GM18870 (cell line): ENCODE data around the gene URI1.
A peak's percentile ranks its signal among the peaks of the same experiment; 100 is the strongest.
"Not testable (repeated sequence)": the region's sequence is repeated elsewhere in the genome, so short reads cannot be mapped to it uniquely, and the experiment has no call there.

Experiments used
- ATAC-seq: cut with Tn5 transposase; IDR thresholded peaks from one replicate; pipeline ENCODE4 v1.9.1; 2021; ENCODE audit warnings: moderate library complexity; ENCODE audit not compliant: unreplicated experiment

Gene URI1

GRCh38 chr19:29942404-29943261 is 594 bp downstream of the URI1 start:
- peak; percentile 57 for ATAC-seq

GRCh38 chr19:29943615-29944014 is 1.6 kb downstream of the URI1 start:
- no peak for ATAC-seq

- no peak for ATAC-seq
Observed at GRCh38 chr19:29944390-29945012, 2.5 kb downstream of the URI1 start.

- no peak for ATAC-seq
Observed at GRCh38 chr19:29945017-29945416, 3.0 kb downstream of the URI1 start.

GRCh38 chr19:29945433-29945832 is 3.4 kb downstream of the URI1 start:
- no peak for ATAC-seq

- ATAC-seq: no peak
Observed at GRCh38 chr19:29946645-29947044, 4.6 kb downstream of the URI1 start.

- no peak for ATAC-seq
Observed at GRCh38 chr19:29947871-29948270, 5.8 kb downstream of the URI1 start.

- not testable (repeated sequence) for ATAC-seq
Observed at GRCh38 chr19:29948759-29949470, 6.9 kb downstream of the URI1 start.

- no peak for ATAC-seq
Observed at GRCh38 chr19:29952177-29952576, 10.1 kb downstream of the URI1 start.

GRCh38 chr19:29952646-29953045 is 10.6 kb downstream of the URI1 start:
- ATAC-seq: no peak

GRCh38 chr19:29953352-29954247 is 11.6 kb downstream of the URI1 start:
- ATAC-seq: no peak

GRCh38 chr19:29956855-29957254 is 14.8 kb downstream of the URI1 start:
- no peak for ATAC-seq

GRCh38 chr19:29961311-29961710 is 19.3 kb downstream of the URI1 start:
- ATAC-seq: no peak

GRCh38 chr19:29962793-29963192 is 20.8 kb downstream of the URI1 start:
- ATAC-seq: no peak

GRCh38 chr19:29963576-29963975 is 21.5 kb downstream of the URI1 start:
- no peak for ATAC-seq

- ATAC-seq: no peak
Observed at GRCh38 chr19:29964171-29964570, 22.1 kb downstream of the URI1 start.

- ATAC-seq: no peak
Observed at GRCh38 chr19:29965492-29965891, 23.5 kb downstream of the URI1 start.

GRCh38 chr19:29966142-29966541 is 24.1 kb downstream of the URI1 start:
- not testable (repeated sequence) for ATAC-seq

- no peak for ATAC-seq
Observed at GRCh38 chr19:29966588-29967249, 24.7 kb downstream of the URI1 start.

GRCh38 chr19:29967623-29968022 is 25.6 kb downstream of the URI1 start:
- no peak for ATAC-seq
